ENCODE results near the gene CDK13.

GRCh38 chr7:40133561-40134427 lies 183.7 kb downstream of the CDK13 start:
- TF ChIP-seq PHB2 (IDR thresholded peaks at IDR 0.05; ENCODE audit: low read depth) (no peak), TCF3 (CRISPR knock-in tag; IDR thresholded peaks at IDR 0.05) (no peak), ATF1 (CRISPR knock-in tag; IDR thresholded peaks at IDR 0.05) (no peak), ATF1 (tag; IDR thresholded peaks at IDR 0.05) (no peak), NR3C1 (CRISPR knock-in tag; IDR thresholded peaks at IDR 0.05) (no peak), SLC30A9 (CRISPR knock-in tag; IDR thresholded peaks at IDR 0.05) (no peak)
